Measurements from ENCODE around the gene SLC25A6. TPM values are rescaled to one million over a fixed set of nuclear protein-coding genes. Genes with fewer than 3 reads are reported as not detected.
"Not testable (repeated sequence)": the region's sequence is repeated elsewhere in the genome, so short reads cannot be mapped to it uniquely, and the experiment has no call there.

Gene SLC25A6
- total and polyA plus RNA-seq, 2 donors (not counting 3 experiments of a cell fraction or from before 2014, with no cell fraction given), result 410 to 1,153 TPM

GRCh38 chrX:1407035-1407434, 15.1 kb upstream of the SLC25A6 start:
- Histone ChIP-seq H3K4me2 (ENCODE audit: insufficient read depth, low read length) (no peak overlapping the region), H3K27ac (ENCODE audit: insufficient read depth, low read depth, low read length) (no peak overlapping the region), H4K20me1 (replicated peaks; ENCODE audit: control insufficient read depth, extremely low read depth, insufficient read depth, low read length) (no peaks in the 10 kb centered on the region), H3K27me3 (ENCODE audit: control insufficient read depth in 2 of 2, insufficient read depth in 2 of 2, low read length in 2 of 2) (no peaks in the 10 kb centered on the region), H3K4me3 (replicated peaks in 1 of 3; ENCODE audit: insufficient read depth in 1 of 3, low read depth in 1 of 3, low read length in 3 of 3) (no peak overlapping the region), H3K9me1 (replicated peaks; ENCODE audit: control insufficient read depth, extremely low read depth, insufficient read depth, low read length) (no peaks in the 10 kb centered on the region), H3K9ac (replicated peaks; ENCODE audit: extremely low read depth, insufficient read depth, low read length) (no peak overlapping the region), H3K36me3 (ENCODE audit: control insufficient read depth in 2 of 2, extremely low read depth in 1 of 2, insufficient read depth in 2 of 2, low read length in 2 of 2) (peaks cover 2 to 17% of the 10 kb centered on the region in 2 experiments), H2AFZ (ENCODE audit: low read depth, low read length) (no peak overlapping the region), H3K4me1 (ENCODE audit: control insufficient read depth, extremely low read depth, insufficient read depth, low read length) (no peaks in the 10 kb centered on the region), H3K79me2 (ENCODE audit: control insufficient read depth, insufficient read depth, low read length) (no peaks in the 10 kb centered on the region), H3K9me3 (replicated peaks; ENCODE audit: control insufficient read depth, insufficient read depth, low read length) (no peaks in the 10 kb centered on the region)
- ChIA-PET CTCF (no interaction called here), POLR2A (no interaction called here)
- DNase-seq (ENCODE audit: low read depth, low spot score) (no peak), FAIRE-seq (no peak)
- dilution Hi-C loops (cut with MboI; ENCODE audit: extremely low pct_ligation_motif_present, low sequenced_read_pairs) (no loop called here), intact Hi-C loops (cut with micrococcal nuclease) (no loop called here)
- TF ChIP-seq MYC (IDR thresholded peaks at IDR 0.05; ENCODE audit: low read depth, low read length), result no peak
- no peak for TF ChIP-seq CTCF (IDR thresholded peaks at IDR 0.05; ENCODE audit: extremely low read depth in 1 of 2, insufficient read depth in 1 of 2, low read depth in 1 of 2, low read length in 2 of 2)
- no peak for TF ChIP-seq GATA2 (IDR thresholded peaks at IDR 0.05; ENCODE audit: insufficient read depth, insufficient read length, low read depth, low read length)
- no peak for TF ChIP-seq MAX (IDR thresholded peaks at IDR 0.05; ENCODE audit: insufficient read depth, insufficient read length)
- no peak for TF ChIP-seq POLR2A (IDR thresholded peaks at IDR 0.05; ENCODE audit: low read depth, low read length)
- no peak for TF ChIP-seq FOS (IDR thresholded peaks at IDR 0.05; ENCODE audit: borderline replicate concordance, insufficient read depth, low read length)
- TF ChIP-seq POLR2AphosphoS5 (IDR thresholded peaks at IDR 0.05; ENCODE audit: insufficient read depth, low read depth, low read length), result no peak
- TF ChIP-seq JUN (IDR thresholded peaks at IDR 0.05; ENCODE audit: borderline replicate concordance, insufficient read depth, insufficient read length, low read depth), result no peak
- TF ChIP-seq EZH2 (IDR thresholded peaks at IDR 0.05; ENCODE audit: borderline replicate concordance, low read depth, low read length, severe bottlenecking), result no peak
- BruUV-seq (replicated peaks), result no TSS peak

- H3K4me1 ChIP-seq (ENCODE audit: control insufficient read depth, extremely low read depth, insufficient read depth, low read length); H3K9ac ChIP-seq (replicated peaks; ENCODE audit: extremely low read depth, insufficient read depth, low read length); BruUV-seq (replicated peaks); dilution Hi-C loops (cut with MboI; ENCODE audit: extremely low pct_ligation_motif_present, low sequenced_read_pairs); H3K79me2 ChIP-seq (ENCODE audit: control insufficient read depth, insufficient read depth, low read length); intact Hi-C loops (cut with micrococcal nuclease); CTCF ChIA-PET; POLR2A ChIA-PET; H3K27ac ChIP-seq (ENCODE audit: insufficient read depth, low read depth, low read length); H3K9me3 ChIP-seq (replicated peaks; ENCODE audit: control insufficient read depth, insufficient read depth, low read length); H3K4me3 ChIP-seq (replicated peaks in 1 of 3; ENCODE audit: insufficient read depth in 1 of 3, low read depth in 1 of 3, low read length in 3 of 3); H2AFZ ChIP-seq (ENCODE audit: low read depth, low read length); DNase-seq (ENCODE audit: low read depth, low spot score); FAIRE-seq; H4K20me1 ChIP-seq (replicated peaks; ENCODE audit: control insufficient read depth, extremely low read depth, insufficient read depth, low read length); H3K27me3 ChIP-seq (ENCODE audit: control insufficient read depth in 2 of 2, insufficient read depth in 2 of 2, low read length in 2 of 2); H3K4me2 ChIP-seq (ENCODE audit: insufficient read depth, low read length); H3K9me1 ChIP-seq (replicated peaks; ENCODE audit: control insufficient read depth, extremely low read depth, insufficient read depth, low read length): not testable (repeated sequence)
- peaks cover 2 to 15% of the 10 kb centered on the region in 2 experiments for H3K36me3 ChIP-seq (ENCODE audit: control insufficient read depth in 2 of 2, extremely low read depth in 1 of 2, insufficient read depth in 2 of 2, low read length in 2 of 2)
Observed at GRCh38 chrX:1405769-1406168, 13.9 kb upstream of the SLC25A6 start.

- H3K9me3 ChIP-seq (replicated peaks; ENCODE audit: control insufficient read depth, insufficient read depth, low read length); H3K9me1 ChIP-seq (replicated peaks; ENCODE audit: control insufficient read depth, extremely low read depth, insufficient read depth, low read length); H2AFZ ChIP-seq (ENCODE audit: low read depth, low read length); BruUV-seq (replicated peaks); CTCF ChIA-PET; H3K27me3 ChIP-seq (ENCODE audit: control insufficient read depth in 2 of 2, insufficient read depth in 2 of 2, low read length in 2 of 2); H3K4me2 ChIP-seq (ENCODE audit: insufficient read depth, low read length); DNase-seq (ENCODE audit: low read depth, low spot score); dilution Hi-C loops (cut with MboI; ENCODE audit: extremely low pct_ligation_motif_present, low sequenced_read_pairs); intact Hi-C loops (cut with micrococcal nuclease); H3K9ac ChIP-seq (replicated peaks; ENCODE audit: extremely low read depth, insufficient read depth, low read length); H3K27ac ChIP-seq (ENCODE audit: insufficient read depth, low read depth, low read length); POLR2A ChIA-PET; FAIRE-seq; H3K79me2 ChIP-seq (ENCODE audit: control insufficient read depth, insufficient read depth, low read length); H3K4me3 ChIP-seq (replicated peaks in 1 of 3; ENCODE audit: insufficient read depth in 1 of 3, low read depth in 1 of 3, low read length in 3 of 3); H3K4me1 ChIP-seq (ENCODE audit: control insufficient read depth, extremely low read depth, insufficient read depth, low read length); H4K20me1 ChIP-seq (replicated peaks; ENCODE audit: control insufficient read depth, extremely low read depth, insufficient read depth, low read length): not testable (repeated sequence)
- H3K36me3 ChIP-seq (ENCODE audit: control insufficient read depth in 2 of 2, extremely low read depth in 1 of 2, insufficient read depth in 2 of 2, low read length in 2 of 2), result peaks cover 2 to 17% of the 10 kb centered on the region in 2 experiments
Observed at GRCh38 chrX:1403867-1404266, 12.0 kb upstream of the SLC25A6 start.

All from endothelial cell of umbilical vein (primary cell).